Suppressor macrophage treated with lipopolysaccharide for 4 hours (primary cell): Measurements from ENCODE around the gene GPC1.

Experiments
- DNase-seq: peaks from one replicate; pipeline ENCODE4 v3.0.0-alpha.2; 2020

The GPC1 gene

GRCh38 chr2:240458044-240458899, 22.8 kb downstream of the GPC1 start:
- DNase-seq = no peak

DNA sequence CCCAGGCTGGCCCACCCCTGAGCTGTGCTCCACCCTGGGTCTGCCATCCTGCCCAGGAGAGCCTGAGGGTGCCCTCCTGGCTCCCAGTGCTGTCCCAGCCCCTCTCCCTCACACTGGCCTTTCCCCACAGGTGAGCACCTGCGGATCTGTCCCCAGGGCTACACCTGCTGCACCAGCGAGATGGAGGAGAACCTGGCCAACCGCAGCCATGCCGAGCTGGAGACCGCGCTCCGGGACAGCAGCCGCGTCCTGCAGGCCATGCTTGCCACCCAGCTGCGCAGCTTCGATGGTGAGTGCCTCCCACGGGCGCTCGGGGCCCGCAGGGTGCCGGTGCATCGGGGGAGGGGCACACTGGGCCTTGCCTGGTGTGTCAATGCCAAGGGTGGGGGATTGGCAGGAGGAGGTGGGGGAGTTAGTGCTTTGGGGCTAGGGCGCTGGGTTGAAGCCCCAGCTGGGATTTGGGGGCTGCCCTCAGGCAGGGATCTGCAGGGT, 23.5 kb downstream of the GPC1 start:
- DNase-seq = no peak

- DNase-seq = no peak
Observed at GRCh38 chr2:240459401-240460252, 24.2 kb downstream of the GPC1 start.

- no peak for DNase-seq
Observed at GRCh38 chr2:240460253-240460711, 24.8 kb downstream of the GPC1 start.

- DNase-seq = no peak
Observed at GRCh38 chr2:240460781-240461431, 25.4 kb downstream of the GPC1 start.

GRCh38 chr2:240461471-240462072, 26.1 kb downstream of the GPC1 start:
- DNase-seq = no peak

DNA sequence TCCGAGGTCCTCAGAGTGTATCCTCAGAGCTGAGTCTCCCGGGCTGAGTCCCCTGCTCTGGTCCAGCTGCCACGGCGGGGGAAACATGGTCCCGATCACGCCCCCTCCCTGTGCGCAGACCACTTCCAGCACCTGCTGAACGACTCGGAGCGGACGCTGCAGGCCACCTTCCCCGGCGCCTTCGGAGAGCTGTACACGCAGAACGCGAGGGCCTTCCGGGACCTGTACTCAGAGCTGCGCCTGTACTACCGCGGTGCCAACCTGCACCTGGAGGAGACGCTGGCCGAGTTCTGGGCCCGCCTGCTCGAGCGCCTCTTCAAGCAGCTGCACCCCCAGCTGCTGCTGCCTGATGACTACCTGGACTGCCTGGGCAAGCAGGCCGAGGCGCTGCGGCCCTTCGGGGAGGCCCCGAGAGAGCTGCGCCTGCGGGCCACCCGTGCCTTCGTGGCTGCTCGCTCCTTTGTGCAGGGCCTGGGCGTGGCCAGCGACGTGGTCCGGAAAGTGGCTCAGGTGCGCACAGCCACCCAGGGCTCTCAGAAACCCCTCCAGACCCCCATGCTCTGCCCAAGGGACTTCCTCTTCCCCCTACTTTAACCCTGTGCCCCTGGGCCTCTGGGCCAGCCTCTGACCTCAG, 26.7 kb downstream of the GPC1 start:
- DNase-seq = no peak

DNA sequence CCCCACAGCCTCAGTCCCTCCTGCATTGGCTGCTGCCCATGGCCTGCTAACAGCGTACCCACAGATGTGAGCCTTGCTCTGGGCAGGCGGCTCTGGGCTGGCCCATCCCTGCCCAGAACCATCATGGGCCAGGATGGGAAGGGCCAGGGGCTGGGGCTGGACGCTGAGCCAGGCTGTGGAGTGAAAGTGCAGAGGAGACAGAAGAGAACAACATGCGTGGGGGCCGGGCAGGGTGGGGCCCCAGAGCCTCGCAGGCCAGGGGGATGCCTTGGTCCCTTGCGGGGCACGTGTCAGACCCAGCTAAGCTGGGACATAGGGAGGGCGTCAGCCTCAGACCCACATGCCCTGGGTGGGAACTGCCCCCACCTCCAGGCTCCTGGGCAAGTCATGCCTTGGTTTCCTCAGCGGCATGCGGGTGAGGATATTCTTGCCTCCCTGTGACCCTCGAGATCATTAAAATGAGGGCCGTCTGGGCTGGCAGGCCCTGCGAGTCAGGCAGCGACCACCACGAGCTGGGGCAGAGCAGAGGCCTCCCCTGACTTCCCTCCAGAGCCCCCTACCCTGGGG, 27.3 kb downstream of the GPC1 start:
- no peak for DNase-seq

DNA sequence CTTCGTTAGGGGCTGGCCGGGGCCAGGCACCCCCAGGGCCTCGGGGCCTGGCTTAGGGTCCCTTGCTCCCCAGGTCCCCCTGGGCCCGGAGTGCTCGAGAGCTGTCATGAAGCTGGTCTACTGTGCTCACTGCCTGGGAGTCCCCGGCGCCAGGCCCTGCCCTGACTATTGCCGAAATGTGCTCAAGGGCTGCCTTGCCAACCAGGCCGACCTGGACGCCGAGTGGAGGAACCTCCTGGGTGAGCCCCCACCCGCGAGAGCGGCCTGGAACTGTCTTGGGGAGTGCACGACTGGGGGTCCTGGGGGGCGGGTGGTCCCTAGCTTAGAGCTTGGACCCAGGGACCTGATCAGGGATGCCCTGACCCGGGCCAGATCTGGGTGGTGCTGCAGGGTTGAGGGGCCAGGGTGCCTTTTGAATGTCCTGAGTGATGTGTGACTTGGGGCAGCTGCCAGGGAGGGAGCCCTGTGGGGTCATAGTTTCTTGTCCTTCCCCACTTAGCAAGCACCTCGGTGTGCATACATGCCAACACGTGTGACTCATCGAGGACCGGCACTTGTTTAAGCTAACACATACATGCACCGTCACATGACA, 27.9 kb downstream of the GPC1 start:
- DNase-seq = no peak

GRCh38 chr2:240463866-240464481, 28.5 kb downstream of the GPC1 start:
- DNase-seq = no peak

- no peak for DNase-seq
Observed at GRCh38 chr2:240464514-240465241, 29.2 kb downstream of the GPC1 start.

DNA sequence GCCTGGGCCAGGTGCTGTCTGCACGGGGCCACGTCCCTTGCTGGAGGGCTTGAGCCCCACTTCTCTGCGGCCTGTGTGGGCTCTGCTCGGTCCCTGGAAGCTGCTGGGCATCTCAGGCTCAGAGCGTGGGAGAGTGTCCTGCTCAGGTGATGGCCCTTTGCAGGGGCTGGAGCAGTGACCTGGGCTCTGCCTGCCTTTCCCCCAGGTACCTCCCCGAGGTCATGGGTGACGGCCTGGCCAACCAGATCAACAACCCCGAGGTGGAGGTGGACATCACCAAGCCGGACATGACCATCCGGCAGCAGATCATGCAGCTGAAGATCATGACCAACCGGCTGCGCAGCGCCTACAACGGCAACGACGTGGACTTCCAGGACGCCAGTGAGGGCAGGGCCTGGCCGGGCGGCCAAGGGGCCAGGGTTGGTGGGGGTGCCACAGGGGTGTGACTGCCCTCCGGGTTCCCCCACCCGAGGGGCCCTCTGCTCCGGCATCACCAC, 29.9 kb downstream of the GPC1 start:
- DNase-seq = no peak

- DNase-seq = no peak
Observed at GRCh38 chr2:240465765-240466578, 30.5 kb downstream of the GPC1 start.

- DNase-seq = no peak
Observed at GRCh38 chr2:240466579-240467148, 31.2 kb downstream of the GPC1 start.

DNA sequence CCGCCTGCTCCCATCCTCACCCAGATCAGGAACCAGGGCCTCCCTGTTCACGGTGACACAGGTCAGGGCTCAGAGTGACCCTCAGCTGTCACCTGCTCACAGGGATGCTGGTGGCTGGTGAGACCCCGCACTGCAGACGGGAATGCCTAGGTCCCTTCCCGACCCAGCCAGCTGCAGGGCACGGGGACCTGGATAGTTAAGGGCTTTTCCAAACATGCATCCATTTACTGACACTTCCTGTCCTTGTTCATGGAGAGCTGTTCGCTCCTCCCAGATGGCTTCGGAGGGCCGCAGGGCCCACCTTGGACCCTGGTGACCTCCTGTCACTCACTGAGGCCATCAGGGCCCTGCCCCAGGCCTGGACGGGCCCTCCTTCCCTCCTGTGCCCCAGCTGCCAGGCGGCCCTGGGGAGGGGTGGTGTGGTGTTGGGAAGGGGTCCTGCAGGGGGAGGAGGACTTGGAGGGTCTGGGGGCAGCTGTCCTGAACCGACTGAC, 31.7 kb downstream of the GPC1 start:
- DNase-seq = no peak

- no peak for DNase-seq
Observed at GRCh38 chr2:240467659-240468302, 32.3 kb downstream of the GPC1 start.

- no peak for DNase-seq
Observed at GRCh38 chr2:240468303-240469238, 33.1 kb downstream of the GPC1 start.
